ENCODE results near the gene PODXL. TPM values are rescaled to one million over a fixed set of nuclear protein-coding genes. Genes with fewer than 3 reads are reported as not detected.
A peak's percentile ranks its signal among the peaks of the same experiment; 100 is the strongest.

PODXL gene
- total RNA-seq, 1 experiment from 2014 or later = 1.6 TPM

DNA sequence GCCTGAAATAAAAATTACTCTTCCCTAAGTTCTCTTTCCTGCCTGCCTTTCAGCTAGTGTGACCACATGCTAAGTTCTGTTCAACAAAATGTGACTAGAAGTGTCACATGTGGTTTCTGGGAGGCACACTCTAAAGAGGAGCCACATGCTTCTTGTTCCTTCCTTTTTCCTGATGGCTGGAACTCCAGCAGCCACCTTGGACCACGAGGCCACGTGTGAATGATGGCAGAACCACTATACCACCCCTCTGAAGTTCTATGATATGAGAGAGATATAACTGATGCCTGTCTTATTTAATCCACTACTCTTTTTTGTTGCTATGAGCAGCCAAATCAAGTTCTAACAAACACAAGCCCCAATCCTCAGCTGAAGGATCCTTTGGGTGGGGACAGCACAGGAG, 8.1 kb downstream of the PODXL start:
- H3K4me3 Mint-ChIP-seq (ENCODE audit: unreplicated experiment) = no peak overlapping the region
- no peaks in the 10 kb centered on the region for H3K36me3 Mint-ChIP-seq (ENCODE audit: insufficient read depth, unreplicated experiment)
- no peak overlapping the region for H3K27ac Mint-ChIP-seq (ENCODE audit: low read depth, unreplicated experiment)
- H3K4me1 Mint-ChIP-seq (ENCODE audit: insufficient read depth, unreplicated experiment) = peaks cover 14% of the 10 kb centered on the region
- TF ChIP-seq, protein P1, sequence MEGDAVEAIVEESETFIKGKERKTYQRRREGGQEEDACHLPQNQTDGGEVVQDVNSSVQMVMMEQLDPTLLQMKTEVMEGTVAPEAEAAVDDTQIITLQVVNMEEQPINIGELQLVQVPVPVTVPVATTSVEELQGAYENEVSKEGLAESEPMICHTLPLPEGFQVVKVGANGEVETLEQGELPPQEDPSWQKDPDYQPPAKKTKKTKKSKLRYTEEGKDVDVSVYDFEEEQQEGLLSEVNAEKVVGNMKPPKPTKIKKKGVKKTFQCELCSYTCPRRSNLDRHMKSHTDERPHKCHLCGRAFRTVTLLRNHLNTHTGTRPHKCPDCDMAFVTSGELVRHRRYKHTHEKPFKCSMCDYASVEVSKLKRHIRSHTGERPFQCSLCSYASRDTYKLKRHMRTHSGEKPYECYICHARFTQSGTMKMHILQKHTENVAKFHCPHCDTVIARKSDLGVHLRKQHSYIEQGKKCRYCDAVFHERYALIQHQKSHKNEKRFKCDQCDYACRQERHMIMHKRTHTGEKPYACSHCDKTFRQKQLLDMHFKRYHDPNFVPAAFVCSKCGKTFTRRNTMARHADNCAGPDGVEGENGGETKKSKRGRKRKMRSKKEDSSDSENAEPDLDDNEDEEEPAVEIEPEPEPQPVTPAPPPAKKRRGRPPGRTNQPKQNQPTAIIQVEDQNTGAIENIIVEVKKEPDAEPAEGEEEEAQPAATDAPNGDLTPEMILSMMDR (IDR thresholded peaks at IDR 0.05; ENCODE audit: unreplicated experiment) = no peak
- H3K27me3 Mint-ChIP-seq (ENCODE audit: insufficient read depth, unreplicated experiment) = no peaks in the 10 kb centered on the region
- no TSS peak for BruUV-seq (replicated peaks)
- CTCF ChIA-PET = interaction anchor here (0.6 to 3.0 kb wide), 5 partner anchors 11 to 106 kb away, joined by 3 to 7 read pairs (median 5); no protein-coding TSS in a partner anchor
- no peak for DNase-seq (ENCODE audit: unreplicated experiment)
- POLR2A ChIA-PET = interaction anchor here (0.6 kb wide), 1 partner anchor 1406 kb away, joined by 3 read pairs; no protein-coding TSS in a partner anchor
- H3K9me3 Mint-ChIP-seq (ENCODE audit: unreplicated experiment) = no peaks in the 10 kb centered on the region
- intact Hi-C loops (cut with micrococcal nuclease) = no loop called here

- DNase-seq (ENCODE audit: unreplicated experiment) = no peak
- H3K9me3 Mint-ChIP-seq (ENCODE audit: unreplicated experiment) = no peaks in the 10 kb centered on the region
- H3K27me3 Mint-ChIP-seq (ENCODE audit: insufficient read depth, unreplicated experiment) = no peaks in the 10 kb centered on the region
- TF ChIP-seq, protein P1 (IDR thresholded peaks at IDR 0.05; ENCODE audit: unreplicated experiment) = no peak
- POLR2A ChIA-PET = interaction anchor here (0.6 kb wide), 1 partner anchor 492 kb away, joined by 3 read pairs; no protein-coding TSS in a partner anchor
- BruUV-seq (replicated peaks) = no TSS peak
- intact Hi-C loops (cut with micrococcal nuclease) = no loop called here
- H3K4me1 Mint-ChIP-seq (ENCODE audit: insufficient read depth, unreplicated experiment) = peaks cover 14% of the 10 kb centered on the region
- H3K4me3 Mint-ChIP-seq (ENCODE audit: unreplicated experiment) = no peak overlapping the region
- CTCF ChIA-PET = interaction anchor here (0.5 to 3.0 kb wide), 4 partner anchors 10 to 293 kb away, joined by 3 to 7 read pairs (median 4); no protein-coding TSS in a partner anchor
- no peaks in the 10 kb centered on the region for H3K36me3 Mint-ChIP-seq (ENCODE audit: insufficient read depth, unreplicated experiment)
- no peak overlapping the region for H3K27ac Mint-ChIP-seq (ENCODE audit: low read depth, unreplicated experiment)
Observed at GRCh38 chr7:131547589-131547988, 8.8 kb downstream of the PODXL start.

GRCh38 chr7:131546583-131547141, 9.8 kb downstream of the PODXL start:
- CTCF ChIA-PET = interaction anchor here (0.7 to 3.0 kb wide), 4 partner anchors 9 to 39 kb away, joined by 3 to 10 read pairs (median 6); no protein-coding TSS in a partner anchor
- H3K36me3 Mint-ChIP-seq (ENCODE audit: insufficient read depth, unreplicated experiment) = no peaks in the 10 kb centered on the region
- H3K4me3 Mint-ChIP-seq (ENCODE audit: unreplicated experiment) = no peak overlapping the region
- H3K27me3 Mint-ChIP-seq (ENCODE audit: insufficient read depth, unreplicated experiment) = no peaks in the 10 kb centered on the region
- BruUV-seq (replicated peaks) = no TSS peak
- POLR2A ChIA-PET = no interaction called here
- peaks cover 14% of the 10 kb centered on the region for H3K4me1 Mint-ChIP-seq (ENCODE audit: insufficient read depth, unreplicated experiment)
- intact Hi-C loops (cut with micrococcal nuclease) = no loop called here
- peak; percentile 33 for DNase-seq (ENCODE audit: unreplicated experiment)
- H3K27ac Mint-ChIP-seq (ENCODE audit: low read depth, unreplicated experiment) = no peak overlapping the region
- TF ChIP-seq, protein P1 (IDR thresholded peaks at IDR 0.05; ENCODE audit: unreplicated experiment) = peak; percentile 60
- no peaks in the 10 kb centered on the region for H3K9me3 Mint-ChIP-seq (ENCODE audit: unreplicated experiment)

GRCh38 chr7:131546126-131546525, 10.3 kb downstream of the PODXL start:
- no peak overlapping the region for H3K27ac Mint-ChIP-seq (ENCODE audit: low read depth, unreplicated experiment)
- no TSS peak for BruUV-seq (replicated peaks)
- no peaks in the 10 kb centered on the region for H3K27me3 Mint-ChIP-seq (ENCODE audit: insufficient read depth, unreplicated experiment)
- ChIA-PET CTCF (interaction anchor here (1.2 to 2.0 kb wide), 3 partner anchors 24 to 39 kb away, joined by 4 to 10 read pairs (median 7); no protein-coding TSS in a partner anchor), POLR2A (interaction anchor here (0.7 kb wide), 1 partner anchor 1350 kb away, joined by 3 read pairs; no protein-coding TSS in a partner anchor)
- H3K9me3 Mint-ChIP-seq (ENCODE audit: unreplicated experiment) = no peaks in the 10 kb centered on the region
- no peaks in the 10 kb centered on the region for H3K36me3 Mint-ChIP-seq (ENCODE audit: insufficient read depth, unreplicated experiment)
- DNase-seq (ENCODE audit: unreplicated experiment) = peak; percentile 60
- TF ChIP-seq, protein P1 (IDR thresholded peaks at IDR 0.05; ENCODE audit: unreplicated experiment) = no peak
- peak overlapping the region; percentile 40 for H3K4me3 Mint-ChIP-seq (ENCODE audit: unreplicated experiment)
- peaks cover 14% of the 10 kb centered on the region for H3K4me1 Mint-ChIP-seq (ENCODE audit: insufficient read depth, unreplicated experiment)
- intact Hi-C loops (cut with micrococcal nuclease) = no loop called here

All from MCF 10A (cell line).